WTC11 (cell line): ENCODE data around the gene RYR3.

Source experiments
- ARID4B ChIP-seq: sonication (generic); formaldehyde crosslinking; IDR thresholded peaks from 2 replicates; pipeline ENCODE4 v1.8.0; 2023; ENCODE audit warnings: missing genetic modification reagents, mild to moderate bottlenecking, borderline replicate concordance
- CREM ChIP-seq: sonication (generic); formaldehyde crosslinking; IDR thresholded peaks from 2 replicates; pipeline ENCODE4 v1.8.1; 2022; ENCODE audit warnings: mild to moderate bottlenecking, missing genetic modification reagents, moderate library complexity
- FOXK1 ChIP-seq: sonication (generic); formaldehyde crosslinking; IDR thresholded peaks from 2 replicates; pipeline ENCODE4 v1.8.0; 2022; ENCODE audit warnings: mild to moderate bottlenecking, moderate library complexity, missing genetic modification reagents
- FOXP1 ChIP-seq: sonication (generic); formaldehyde crosslinking; IDR thresholded peaks from 2 replicates; pipeline ENCODE4 v1.8.0; 2022; ENCODE audit warnings: missing genetic modification reagents, mild to moderate bottlenecking, moderate library complexity, borderline replicate concordance
- GABPB1 ChIP-seq: sonication (generic); formaldehyde crosslinking; IDR thresholded peaks from 2 replicates; pipeline ENCODE4 v1.8.1; 2023; ENCODE audit warnings: mild to moderate bottlenecking, missing genetic modification reagents
- JUN ChIP-seq: sonication (generic); formaldehyde crosslinking; IDR thresholded peaks from 2 replicates; pipeline ENCODE4 v1.8.0; 2023; ENCODE audit warnings: mild to moderate bottlenecking, missing genetic modification reagents
- MAX ChIP-seq: sonication (generic); formaldehyde crosslinking; IDR thresholded peaks from 2 replicates; pipeline ENCODE4 v1.8.0; 2022; ENCODE audit warnings: mild to moderate bottlenecking, missing genetic modification reagents
- NFYB ChIP-seq: sonication (generic); formaldehyde crosslinking; conservative IDR thresholded peaks from 2 replicates; pipeline ENCODE4 v1.8.0; 2022; ENCODE audit warnings: low read depth, missing genetic modification reagents
- NR1H2 ChIP-seq: sonication (generic); formaldehyde crosslinking; IDR thresholded peaks from 2 replicates; pipeline ENCODE4 v1.9.0; 2021; ENCODE audit warnings: mild to moderate bottlenecking, moderate library complexity, missing genetic modification reagents
- SP1 ChIP-seq: sonication (generic); formaldehyde crosslinking; conservative IDR thresholded peaks from 2 replicates; pipeline ENCODE4 v1.8.1; 2022; ENCODE audit warnings: missing genetic modification reagents
- USF1 ChIP-seq: sonication (generic); formaldehyde crosslinking; IDR thresholded peaks from 2 replicates; pipeline ENCODE4 v1.8.0; 2022; ENCODE audit warnings: mild to moderate bottlenecking, missing genetic modification reagents
- ZNF532 ChIP-seq: fragments of 250-450 bp; sonication (Bioruptor Pico); IDR thresholded peaks from 2 replicates; pipeline ENCODE4 v1.9.0; 2021; ENCODE audit warnings: mild to moderate bottlenecking, borderline replicate concordance
- TF ChIP-seq, protein P1 (sequence below): fragments of 200-600 bp; IDR thresholded peaks from 2 replicates; pipeline ENCODE4 v1.8.0; 2022; ENCODE audit warnings: antibody characterized with exemption
- TF ChIP-seq, protein P2 (sequence below): sonication (generic); formaldehyde crosslinking; IDR thresholded peaks from 2 replicates; pipeline ENCODE4 v1.8.1; 2022; ENCODE audit warnings: low read depth, missing genetic modification reagents, borderline replicate concordance

DNA sequence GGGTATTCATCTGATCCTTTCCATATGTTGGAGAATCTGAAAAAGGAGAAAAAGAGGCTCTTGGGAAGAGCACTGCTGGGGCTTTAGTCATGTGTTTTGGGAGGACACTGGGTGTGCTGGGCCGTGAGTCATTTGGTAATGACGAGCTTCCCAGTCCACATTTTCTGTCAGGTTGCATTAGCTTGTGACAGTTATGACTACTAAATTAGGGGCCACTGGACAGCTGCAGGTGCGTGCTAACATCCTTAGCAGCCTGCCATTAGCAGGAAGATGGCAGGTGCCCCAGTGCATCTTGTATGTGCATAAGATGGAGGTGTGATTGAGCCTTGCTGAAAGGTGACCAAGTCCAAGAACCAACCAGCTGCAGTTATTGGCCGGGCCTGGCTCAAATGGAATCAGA is 242.4 kb downstream of the RYR3 start:
- TF ChIP-seq, protein P1, sequence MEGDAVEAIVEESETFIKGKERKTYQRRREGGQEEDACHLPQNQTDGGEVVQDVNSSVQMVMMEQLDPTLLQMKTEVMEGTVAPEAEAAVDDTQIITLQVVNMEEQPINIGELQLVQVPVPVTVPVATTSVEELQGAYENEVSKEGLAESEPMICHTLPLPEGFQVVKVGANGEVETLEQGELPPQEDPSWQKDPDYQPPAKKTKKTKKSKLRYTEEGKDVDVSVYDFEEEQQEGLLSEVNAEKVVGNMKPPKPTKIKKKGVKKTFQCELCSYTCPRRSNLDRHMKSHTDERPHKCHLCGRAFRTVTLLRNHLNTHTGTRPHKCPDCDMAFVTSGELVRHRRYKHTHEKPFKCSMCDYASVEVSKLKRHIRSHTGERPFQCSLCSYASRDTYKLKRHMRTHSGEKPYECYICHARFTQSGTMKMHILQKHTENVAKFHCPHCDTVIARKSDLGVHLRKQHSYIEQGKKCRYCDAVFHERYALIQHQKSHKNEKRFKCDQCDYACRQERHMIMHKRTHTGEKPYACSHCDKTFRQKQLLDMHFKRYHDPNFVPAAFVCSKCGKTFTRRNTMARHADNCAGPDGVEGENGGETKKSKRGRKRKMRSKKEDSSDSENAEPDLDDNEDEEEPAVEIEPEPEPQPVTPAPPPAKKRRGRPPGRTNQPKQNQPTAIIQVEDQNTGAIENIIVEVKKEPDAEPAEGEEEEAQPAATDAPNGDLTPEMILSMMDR = no peak
- TF ChIP-seq MAX (CRISPR knock-in tag) (no peak), FOXP1 (CRISPR knock-in tag) (no peak), USF1 (CRISPR knock-in tag) (no peak), SP1 (CRISPR knock-in tag) (no peak), JUN (CRISPR knock-in tag) (no peak), ARID4B (no peak), NFYB (CRISPR knock-in tag) (no peak), FOXK1 (no peak), ZNF532 (no peak), GABPB1 (CRISPR knock-in tag) (no peak), CREM (CRISPR knock-in tag) (no peak), NR1H2 (no peak)
- TF ChIP-seq, protein P2, sequence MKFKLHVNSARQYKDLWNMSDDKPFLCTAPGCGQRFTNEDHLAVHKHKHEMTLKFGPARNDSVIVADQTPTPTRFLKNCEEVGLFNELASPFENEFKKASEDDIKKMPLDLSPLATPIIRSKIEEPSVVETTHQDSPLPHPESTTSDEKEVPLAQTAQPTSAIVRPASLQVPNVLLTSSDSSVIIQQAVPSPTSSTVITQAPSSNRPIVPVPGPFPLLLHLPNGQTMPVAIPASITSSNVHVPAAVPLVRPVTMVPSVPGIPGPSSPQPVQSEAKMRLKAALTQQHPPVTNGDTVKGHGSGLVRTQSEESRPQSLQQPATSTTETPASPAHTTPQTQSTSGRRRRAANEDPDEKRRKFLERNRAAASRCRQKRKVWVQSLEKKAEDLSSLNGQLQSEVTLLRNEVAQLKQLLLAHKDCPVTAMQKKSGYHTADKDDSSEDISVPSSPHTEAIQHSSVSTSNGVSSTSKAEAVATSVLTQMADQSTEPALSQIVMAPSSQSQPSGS (CRISPR knock-in tag) = no peak
